HG02571 (cell line): ENCODE results near the gene PLAAT4.

Experiments used
- ATAC-seq: cut with Tn5 transposase; IDR thresholded peaks from one replicate; pipeline ENCODE4 v1.9.1; 2021; ENCODE audit warnings: mild to moderate bottlenecking, moderate library complexity; ENCODE audit not compliant: unreplicated experiment

The PLAAT4 gene, protein sequence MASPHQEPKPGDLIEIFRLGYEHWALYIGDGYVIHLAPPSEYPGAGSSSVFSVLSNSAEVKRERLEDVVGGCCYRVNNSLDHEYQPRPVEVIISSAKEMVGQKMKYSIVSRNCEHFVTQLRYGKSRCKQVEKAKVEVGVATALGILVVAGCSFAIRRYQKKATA

GRCh38 chr11:63536669-63537292, at the start of gene PLAAT4:
Gene PLAAT4 (plus strand): TSS chr11:63536808. CDS start chr11:63536869, 61 bp downstream.
- ATAC-seq = no peak

GRCh38 chr11:63488789-63489188, 47.8 kb upstream of the PLAAT4 start:
- no peak for ATAC-seq

GRCh38 chr11:63489879-63490278, 46.7 kb upstream of the PLAAT4 start:
- no peak for ATAC-seq

GRCh38 chr11:63490551-63491239, 45.9 kb upstream of the PLAAT4 start, which contains the start of gene PLAAT5:
Gene PLAAT5 (minus strand): TSS chr11:63491167. CDS start chr11:63491034, 133 bp downstream.
- no peak for ATAC-seq

GRCh38 chr11:63491240-63491587, 45.4 kb upstream of the PLAAT4 start:
- ATAC-seq = no peak

DNA sequence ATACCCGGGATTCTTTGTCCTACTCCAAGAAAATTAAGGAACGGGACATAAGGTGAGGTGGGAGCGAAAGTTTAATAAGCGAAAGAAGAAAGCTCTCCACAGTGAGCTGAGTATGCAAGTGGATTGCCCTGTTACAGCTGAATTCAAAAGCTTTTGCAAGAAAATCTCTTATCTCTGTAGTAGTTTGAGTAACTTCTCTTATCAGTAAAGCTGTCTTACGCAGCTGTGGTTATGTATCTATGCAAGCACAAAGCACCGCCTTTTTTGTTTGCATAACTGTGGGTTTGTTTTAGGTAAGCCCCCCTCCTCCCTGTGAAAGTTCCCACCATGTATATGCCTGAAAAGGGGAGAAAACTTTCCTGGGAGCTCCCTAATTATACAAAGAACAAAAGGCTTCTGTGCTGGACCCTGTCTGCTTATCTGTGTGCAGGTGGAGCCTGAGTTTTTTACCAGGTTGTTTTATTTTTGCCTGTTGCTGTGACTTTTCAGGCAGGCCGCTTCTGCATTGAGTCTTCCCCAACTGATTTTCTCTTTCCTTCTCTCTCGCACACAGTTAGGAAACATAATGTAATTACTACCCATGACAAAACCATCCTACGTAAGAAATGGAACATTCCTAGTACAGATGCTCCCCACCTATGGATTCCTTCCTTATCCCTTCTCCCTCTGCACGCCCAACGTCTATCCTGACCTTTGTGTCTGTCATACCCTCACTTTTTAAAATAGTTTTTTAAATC, 44.8 kb upstream of the PLAAT4 start:
- ATAC-seq = no peak

- ATAC-seq = no peak
These were observed 44.2 kb upstream of the PLAAT4 start for GRCh38 chr11:63492441-63492840.

DNA sequence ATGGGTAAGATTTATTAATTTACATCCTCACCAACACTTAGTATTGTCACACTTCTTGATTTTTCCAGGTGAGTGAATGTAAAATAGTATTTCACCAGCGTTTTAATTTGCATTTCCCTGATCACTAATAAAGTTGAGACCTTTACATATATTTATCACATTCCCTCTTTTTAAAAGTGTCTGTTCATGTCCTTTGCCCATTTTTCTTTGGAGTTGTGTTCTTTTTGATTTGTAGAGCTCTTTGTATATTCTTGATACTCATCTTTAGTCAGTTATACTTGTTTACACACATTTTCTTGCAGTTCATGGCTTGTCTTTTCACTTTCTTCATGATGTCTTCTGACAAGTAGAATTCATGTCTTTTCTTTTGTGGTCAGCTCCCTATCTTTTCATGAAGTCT, 43.5 kb upstream of the PLAAT4 start:
- ATAC-seq = no peak

- no peak for ATAC-seq
These were observed 41.6 kb upstream of the PLAAT4 start for GRCh38 chr11:63494975-63495374.

DNA sequence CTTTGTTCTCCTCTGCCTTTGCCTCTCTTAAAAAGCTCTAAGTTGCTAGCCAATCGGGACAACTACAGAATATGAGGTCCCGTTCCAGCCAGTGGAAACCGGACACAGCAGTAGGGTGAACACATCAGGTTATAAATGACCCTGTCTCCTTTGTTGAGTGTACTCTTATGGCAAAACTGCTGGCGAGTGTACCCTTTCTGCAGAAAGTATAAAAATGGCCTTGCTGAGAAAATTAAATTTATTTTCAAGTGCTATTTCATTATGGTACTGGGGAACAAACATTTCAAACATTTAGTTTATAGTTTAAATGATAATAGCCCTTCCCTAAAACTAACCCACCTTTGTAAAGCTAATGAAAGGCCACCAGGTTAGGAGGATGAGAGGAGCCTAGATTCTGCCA, 36.7 kb upstream of the PLAAT4 start:
- no peak for ATAC-seq

- ATAC-seq = no peak
These were observed 35.4 kb upstream of the PLAAT4 start for GRCh38 chr11:63501236-63501635.

- ATAC-seq = no peak
These were observed 34.3 kb upstream of the PLAAT4 start for GRCh38 chr11:63502252-63502820.

DNA sequence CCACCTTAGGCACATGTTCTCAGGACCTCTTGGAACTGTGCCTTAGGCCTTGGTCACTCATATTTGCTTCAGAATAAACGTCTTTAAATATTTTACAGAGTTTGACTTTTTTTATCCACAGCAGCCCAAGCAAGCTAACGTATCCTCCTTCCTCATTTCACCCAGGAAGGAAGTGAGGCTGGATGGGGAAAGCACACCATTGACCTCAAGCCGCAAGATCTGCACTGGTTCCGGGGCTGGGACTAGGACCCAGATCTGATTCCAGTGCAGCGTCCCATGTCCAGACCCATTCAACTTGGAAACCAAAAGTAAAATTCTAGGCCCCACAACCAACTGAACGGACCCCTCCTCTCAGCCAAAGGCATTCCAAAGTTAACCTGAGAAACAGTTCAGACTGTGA, 33.1 kb upstream of the PLAAT4 start:
- ATAC-seq = no peak

DNA sequence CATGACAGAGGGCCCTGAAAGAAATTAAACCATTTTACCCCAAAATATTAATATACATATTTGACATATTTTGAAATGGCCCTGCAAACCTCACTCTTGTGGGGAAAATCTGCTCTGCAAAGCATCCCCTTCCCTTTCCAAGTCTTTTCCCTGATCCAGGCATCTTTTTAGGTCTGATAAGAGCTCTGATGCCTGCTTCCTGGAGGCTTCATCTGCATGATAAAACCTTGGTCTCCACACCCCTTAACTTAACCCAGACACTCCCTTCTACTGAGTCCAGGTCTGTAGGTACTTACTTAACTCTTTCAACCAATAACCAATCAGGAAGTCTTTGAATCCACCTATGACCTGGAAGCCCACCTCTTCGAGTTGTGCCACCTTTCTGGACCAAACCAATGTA, 32.6 kb upstream of the PLAAT4 start:
- no peak for ATAC-seq

GRCh38 chr11:63504933-63505586, 31.5 kb upstream of the PLAAT4 start:
- ATAC-seq = no peak

GRCh38 chr11:63505857-63506528, 30.6 kb upstream of the PLAAT4 start, which contains the start of gene LGALS12:
Gene LGALS12 (plus strand): TSS chr11:63506084. CDS start chr11:63506459, 375 bp downstream.
- no peak for ATAC-seq

DNA sequence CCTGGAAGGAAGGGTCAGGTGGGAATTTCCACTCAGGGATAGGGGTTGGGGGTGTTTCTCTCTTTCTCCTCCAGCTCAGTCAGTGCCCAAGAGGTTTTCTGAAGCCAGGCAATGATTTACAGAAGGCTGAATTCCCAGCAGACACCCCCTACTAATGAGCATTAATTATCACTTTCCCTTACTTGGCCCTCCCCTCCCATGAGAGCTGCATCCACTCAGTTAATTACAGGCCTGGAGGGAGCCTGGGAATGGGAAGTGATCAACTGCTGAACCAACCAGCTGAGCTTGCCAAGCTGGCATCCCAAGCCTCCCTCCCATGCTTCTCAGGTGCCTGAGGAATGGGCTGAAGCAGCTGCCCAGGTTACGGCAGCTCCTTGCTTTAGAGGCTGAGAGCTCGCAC, 29.7 kb upstream of the PLAAT4 start:
- no peak for ATAC-seq

DNA sequence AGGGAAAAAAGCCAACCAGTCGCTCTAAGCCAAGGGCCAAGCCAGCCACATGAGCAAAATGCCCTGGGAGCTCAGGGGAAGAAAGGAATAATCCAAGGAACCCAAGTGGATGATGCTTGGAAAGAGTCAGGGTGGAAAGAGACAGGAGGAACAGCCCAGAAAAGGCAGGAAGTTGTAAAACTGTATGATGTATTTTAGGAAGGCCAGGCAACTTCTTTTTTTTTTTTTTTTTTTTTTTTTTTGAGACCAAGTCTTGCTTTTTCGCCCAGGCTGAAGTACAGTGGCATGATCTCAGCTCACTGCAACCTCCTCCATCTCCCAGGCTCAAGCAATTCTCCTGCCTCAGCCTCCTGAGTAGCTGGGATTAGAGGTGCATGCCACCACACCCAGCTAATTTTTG, 29.1 kb upstream of the PLAAT4 start:
- no peak for ATAC-seq

- no peak for ATAC-seq
These were observed 28.6 kb upstream of the PLAAT4 start for GRCh38 chr11:63508009-63508408.

DNA sequence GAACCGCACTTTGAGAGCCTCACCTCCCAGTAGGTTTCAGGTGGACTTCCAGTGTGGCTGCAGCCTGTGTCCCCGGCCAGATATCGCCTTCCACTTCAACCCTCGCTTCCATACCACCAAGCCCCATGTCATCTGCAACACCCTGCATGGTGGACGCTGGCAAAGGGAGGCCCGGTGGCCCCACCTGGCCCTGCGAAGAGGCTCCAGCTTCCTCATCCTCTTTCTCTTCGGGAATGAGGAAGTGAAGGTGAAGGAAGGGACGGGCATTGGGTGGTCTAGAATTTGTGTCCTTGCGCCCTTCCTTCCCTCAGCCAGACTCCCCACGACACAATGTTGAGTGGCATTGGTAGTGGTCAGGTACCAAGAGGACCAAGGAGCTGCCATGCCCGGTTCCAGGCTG, 27.9 kb upstream of the PLAAT4 start:
- ATAC-seq = no peak
